ENCODE results near the gene TARS3. TPM values are rescaled to one million over a fixed set of nuclear protein-coding genes. Genes with fewer than 3 reads are reported as not detected.
"Not testable (repeated sequence)": the region's sequence is repeated elsewhere in the genome, so short reads cannot be mapped to it uniquely, and the experiment has no call there.

The TARS3 gene
- total RNA-seq, 1 experiment from 2014 or later, result 5.8 TPM

GRCh38 chr15:101654624-101655337 is 69.5 kb downstream of the TARS3 start:
- peak; percentile 55 for DNase-seq (ENCODE audit: low spot score)

DNA sequence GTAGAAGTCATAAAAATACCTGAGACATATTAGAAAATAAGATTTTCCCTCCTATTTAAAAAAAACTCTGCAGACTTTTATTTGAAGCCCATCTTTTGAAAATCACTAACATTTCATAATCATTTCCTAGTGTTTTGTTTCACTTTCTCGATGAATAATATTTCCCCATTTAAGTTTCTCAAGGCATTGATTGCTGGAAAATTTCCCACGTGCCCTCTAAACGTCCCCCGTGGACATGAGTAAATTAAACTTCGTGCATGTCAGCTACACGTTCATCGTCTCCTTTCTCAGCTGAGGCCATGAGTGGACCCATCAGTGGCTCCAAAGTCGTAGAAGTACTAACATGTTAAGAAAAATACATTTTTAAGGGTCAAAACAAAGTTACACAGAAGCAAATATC is 70.1 kb downstream of the TARS3 start:
- DNase-seq (ENCODE audit: low spot score), result no peak

DNA sequence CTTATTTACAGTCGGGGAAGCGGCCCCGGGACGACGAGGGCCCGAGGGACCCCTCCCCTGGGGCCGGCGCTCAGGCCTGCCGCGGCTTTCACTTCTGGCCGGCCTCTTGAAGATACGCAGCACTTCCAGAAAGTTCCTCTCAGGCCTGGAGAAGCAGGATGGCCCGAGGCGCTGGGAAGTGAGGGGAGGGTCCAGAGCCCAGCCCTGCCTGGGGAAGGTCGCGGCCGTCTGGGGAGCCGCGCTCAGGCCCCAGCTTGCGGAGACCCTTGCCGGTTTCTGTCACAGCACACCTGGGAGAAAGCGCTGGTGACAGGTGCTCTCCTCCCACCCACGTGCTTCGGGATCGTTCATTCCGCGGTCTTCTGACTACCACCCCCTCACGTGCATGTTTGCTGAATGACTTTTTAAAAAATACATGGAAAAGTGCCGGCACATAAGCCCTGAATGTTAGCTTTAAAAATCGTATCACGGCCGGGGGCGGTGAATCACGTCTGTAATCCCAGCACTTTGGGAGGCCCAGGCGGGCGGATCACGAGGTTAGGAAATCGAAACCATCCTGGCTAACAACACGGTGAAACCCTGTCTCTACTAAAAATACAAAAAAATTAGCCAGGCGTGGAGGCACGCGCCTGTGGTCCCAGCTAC is 71.4 kb downstream of the TARS3 start:
- peak; percentile 56 for DNase-seq (ENCODE audit: low spot score)

GRCh38 chr15:101652098-101652785 is 72.0 kb downstream of the TARS3 start, which contains the start of gene TM2D3:
Gene TM2D3 (minus strand): TSS chr15:101652381. CDS start chr15:101652361, 20 bp downstream.
- peak; percentile 94 for DNase-seq (ENCODE audit: low spot score)

GRCh38 chr15:101651554-101652097 is 72.6 kb downstream of the TARS3 start:
- peak; percentile 67 for DNase-seq (ENCODE audit: low spot score)

DNA sequence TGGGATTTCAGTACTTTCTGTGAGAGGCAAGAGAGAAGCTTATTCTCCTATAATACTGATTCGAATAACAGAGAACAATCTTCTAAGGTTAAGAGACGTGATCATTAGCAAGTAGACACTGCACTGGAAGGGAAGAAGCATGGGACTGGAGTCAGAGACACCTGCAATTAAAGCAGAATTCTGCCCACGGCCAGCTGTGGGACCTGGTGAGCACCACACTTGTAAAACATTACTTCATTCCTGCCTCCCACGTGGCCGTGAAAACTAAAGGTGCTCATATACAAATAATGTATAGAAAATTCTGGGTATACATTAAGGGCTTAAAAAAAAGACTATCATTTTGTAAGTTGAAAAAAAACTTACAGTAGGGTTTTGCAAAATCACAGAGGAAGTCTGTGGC is 74.1 kb downstream of the TARS3 start:
- no peak for DNase-seq (ENCODE audit: low spot score)

DNA sequence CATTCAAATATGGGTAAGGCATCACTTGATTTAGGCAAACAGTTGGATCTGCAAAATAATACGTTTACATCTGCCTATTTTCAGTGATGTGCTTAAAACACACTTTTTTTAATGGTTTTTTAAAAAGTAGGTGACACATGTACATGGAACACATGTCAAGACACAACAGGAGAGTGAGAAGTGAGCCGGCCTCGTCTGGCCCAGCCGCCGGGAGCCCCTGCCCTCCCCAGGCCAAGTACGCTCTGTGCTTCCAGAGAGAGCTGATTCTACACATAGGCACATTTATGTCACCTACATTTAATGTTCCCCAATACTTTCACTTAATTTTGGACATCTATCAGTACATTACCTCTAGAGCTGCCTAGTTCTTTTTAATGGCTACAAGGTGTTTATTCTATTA is 75.9 kb downstream of the TARS3 start:
- DNase-seq (ENCODE audit: low spot score), result no peak

DNA sequence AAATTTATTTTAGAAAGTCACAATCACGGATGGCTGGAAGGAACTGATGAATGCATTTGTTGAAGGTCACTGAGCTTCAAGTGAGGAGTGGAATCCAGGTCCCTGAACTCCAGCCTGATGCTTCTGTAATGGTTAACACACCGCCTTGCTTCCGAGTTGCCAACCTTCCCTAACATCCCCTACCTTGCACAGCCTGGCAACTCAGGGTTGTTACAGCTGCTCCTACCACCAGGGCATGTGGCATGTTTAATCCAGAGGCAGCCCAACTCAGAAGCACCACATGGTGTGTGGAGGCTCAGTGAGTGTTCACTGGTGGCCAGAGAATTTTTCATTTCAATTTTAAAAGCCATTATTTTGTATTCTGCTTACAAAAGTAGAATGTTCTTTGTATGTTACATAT is 77.0 kb downstream of the TARS3 start:
- DNase-seq (ENCODE audit: low spot score), result no peak

- DNase-seq (ENCODE audit: low spot score), result no peak
Observed at GRCh38 chr15:101646672-101647071, 77.6 kb downstream of the TARS3 start.

DNA sequence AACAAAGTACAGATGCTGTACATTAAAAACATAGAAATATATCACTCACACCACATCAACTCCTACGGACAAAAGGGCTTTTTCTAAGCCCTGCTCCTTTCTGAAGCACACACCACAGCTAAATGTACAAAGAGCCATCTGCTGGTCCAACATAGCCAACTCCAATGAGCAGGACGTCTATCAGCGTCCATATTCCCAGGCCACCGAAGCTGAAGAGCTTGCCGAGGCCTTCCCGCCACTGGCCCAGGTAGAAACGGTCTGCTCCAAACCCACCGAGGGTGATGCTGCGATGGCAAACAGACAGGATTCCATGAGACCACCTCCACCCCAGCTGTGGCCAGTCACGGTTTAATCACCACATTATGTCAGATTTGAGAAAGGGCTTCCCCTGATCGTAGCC is 81.9 kb downstream of the TARS3 start:
- no peak for DNase-seq (ENCODE audit: low spot score)

- DNase-seq (ENCODE audit: low spot score), result no peak
Observed at GRCh38 chr15:101641894-101642293, 82.4 kb downstream of the TARS3 start.

DNA sequence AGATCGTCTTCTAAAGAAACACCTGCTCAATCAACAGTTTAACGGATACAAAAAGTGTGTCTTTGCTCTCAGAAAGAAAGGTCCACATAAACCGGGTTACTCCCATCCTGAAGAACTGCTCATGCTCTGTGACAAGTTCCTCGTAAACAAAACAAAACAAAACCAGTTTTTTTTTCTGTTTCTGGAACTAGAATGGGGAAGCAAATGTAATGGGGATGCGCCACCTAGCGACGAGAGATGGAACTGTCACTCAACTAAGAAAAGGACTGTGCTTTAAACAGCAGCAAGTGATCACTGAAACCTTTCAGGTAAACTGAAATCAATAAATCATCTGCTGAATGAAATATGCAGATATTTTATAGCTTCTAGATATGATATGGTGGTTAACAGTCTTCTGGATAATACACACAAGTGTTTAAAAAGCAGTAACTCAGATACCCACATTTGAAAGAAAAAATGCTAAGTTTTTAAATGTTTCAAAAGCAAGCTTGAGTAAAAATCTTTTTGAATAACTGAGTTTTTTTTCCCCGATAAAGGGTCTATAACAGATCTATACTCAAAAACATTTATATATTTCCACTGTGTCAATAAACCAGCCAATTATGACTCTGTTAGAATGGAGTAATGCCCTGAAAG is 83.0 kb downstream of the TARS3 start:
- peak; percentile 89 for DNase-seq (ENCODE audit: low spot score)

GRCh38 chr15:101639667-101640066 is 84.6 kb downstream of the TARS3 start:
- no peak for DNase-seq (ENCODE audit: low spot score)

- DNase-seq (ENCODE audit: low spot score), result no peak
Observed at GRCh38 chr15:101637919-101638318, 86.4 kb downstream of the TARS3 start.

- no peak for DNase-seq (ENCODE audit: low spot score)
Observed at GRCh38 chr15:101637516-101637915, 86.8 kb downstream of the TARS3 start.

DNA sequence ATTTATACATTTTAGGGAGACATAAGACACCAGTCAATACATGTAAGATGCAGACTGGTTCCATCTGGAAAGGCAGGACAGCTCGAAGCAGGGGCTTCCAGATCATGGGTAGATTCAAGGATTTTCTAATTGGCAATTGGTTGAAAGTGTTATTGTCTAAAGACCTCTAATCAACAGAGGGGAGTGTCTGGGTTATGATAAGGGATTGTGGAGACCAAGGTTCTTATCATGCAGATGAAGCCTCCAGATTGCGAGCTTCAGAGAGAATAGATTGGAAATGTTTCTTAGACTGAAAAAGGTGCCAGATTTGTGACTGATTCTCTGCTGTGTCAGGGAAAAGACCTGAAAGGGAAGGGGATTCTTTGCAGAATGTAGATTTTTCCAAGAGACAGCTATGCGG is 87.2 kb downstream of the TARS3 start:
- no peak for DNase-seq (ENCODE audit: low spot score)

GRCh38 chr15:101635944-101636727 is 88.1 kb downstream of the TARS3 start:
- DNase-seq (ENCODE audit: low spot score), result no peak

DNA sequence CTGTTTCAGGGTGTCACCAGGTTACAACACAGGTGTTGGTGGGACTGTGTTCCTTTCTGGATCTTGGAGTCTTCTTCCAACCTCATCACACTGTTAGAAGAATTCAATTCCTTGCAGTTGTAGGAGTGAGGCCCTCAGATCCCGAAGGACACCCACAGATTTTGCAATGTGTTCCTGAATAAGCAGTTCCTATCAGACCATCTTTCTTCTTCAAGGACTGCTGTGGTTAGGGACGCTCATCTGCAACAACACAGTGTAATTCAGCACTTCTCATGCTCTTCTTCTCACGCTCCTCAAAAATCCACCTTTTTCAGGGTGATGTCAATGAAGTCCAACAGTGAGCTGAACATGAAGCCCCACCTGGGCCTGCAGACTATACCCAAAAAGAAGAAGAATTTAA is 90.9 kb downstream of the TARS3 start:
- no peak for DNase-seq (ENCODE audit: low spot score)

DNA sequence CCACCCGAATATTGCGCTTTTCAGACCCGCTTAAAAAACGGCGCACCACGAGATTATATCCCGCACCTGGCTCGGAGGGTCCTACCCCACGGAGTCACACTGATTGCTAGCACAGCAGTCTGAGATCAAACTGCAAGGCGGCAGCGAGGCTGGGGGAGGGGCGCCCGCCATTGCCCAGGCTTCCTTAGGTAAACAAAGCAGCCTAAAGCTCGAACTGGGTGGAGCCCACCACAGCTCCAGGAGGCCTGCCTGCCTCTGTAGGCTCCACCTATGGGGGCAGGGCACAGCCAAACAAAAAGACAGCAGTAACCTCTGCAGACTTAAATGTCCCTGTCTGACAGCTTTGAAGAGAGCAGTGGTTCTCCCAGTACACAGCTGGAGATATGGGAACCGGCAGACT is 97.5 kb downstream of the TARS3 start:
- not testable (repeated sequence) for DNase-seq (ENCODE audit: low spot score)

GRCh38 chr15:101625980-101626379 is 98.3 kb downstream of the TARS3 start:
- DNase-seq (ENCODE audit: low spot score), result no peak

- DNase-seq (ENCODE audit: low spot score), result no peak
Observed at GRCh38 chr15:101625184-101625583, 99.1 kb downstream of the TARS3 start.

All from HT-29 (cell line).